Neuronal stem cell (in vitro differentiated cells): ENCODE data around the gene ANKS1B.

Source experiments
- DNase-seq: peaks from one replicate; pipeline ENCODE4 v3.0.0-alpha.2; 2013; ENCODE audit warnings: low spot score
- H2AFZ ChIP-seq: one replicate; pipeline ENCODE4 v1.6.1; 2013; ENCODE audit warnings: mild to moderate bottlenecking, low read length, inconsistent platforms
- H2AK5ac ChIP-seq: 2 replicates; pipeline ENCODE4 v1.6.1; 2013; ENCODE audit warnings: low read depth, mild to moderate bottlenecking, inconsistent platforms, low read length, moderate library complexity, mixed read lengths
- H2BK120ac ChIP-seq: 2 replicates; pipeline ENCODE4 v1.6.1; 2013; ENCODE audit warnings: low read depth, mild to moderate bottlenecking, inconsistent platforms, low read length, moderate library complexity, mixed read lengths
- H2BK12ac ChIP-seq: one replicate; pipeline ENCODE4 v1.6.1; 2013; ENCODE audit warnings: low read length, inconsistent platforms
- H2BK15ac ChIP-seq: 2 replicates; pipeline ENCODE4 v1.6.1; 2013; ENCODE audit warnings: mild to moderate bottlenecking, low read length, inconsistent platforms, mixed read lengths
- H2BK5ac ChIP-seq: one replicate; pipeline ENCODE4 v1.6.1; 2013; ENCODE audit warnings: inconsistent platforms, mild to moderate bottlenecking, low read length, moderate library complexity
- H3K14ac ChIP-seq: one replicate; pipeline ENCODE4 v1.6.1; 2013; ENCODE audit warnings: low read length, inconsistent platforms
- H3K18ac ChIP-seq: 2 replicates; pipeline ENCODE4 v1.6.1; 2013; ENCODE audit warnings: low read length, inconsistent platforms
- H3K23ac ChIP-seq: 2 replicates; pipeline ENCODE4 v1.6.1; 2013; ENCODE audit warnings: low read depth, mild to moderate bottlenecking, mixed read lengths, low read length, inconsistent platforms; ENCODE audit not compliant: poor library complexity
- H3K27ac ChIP-seq: replicated peaks from 3 replicates; pipeline ENCODE4 v1.5.1; 2013; ENCODE audit warnings: low read length, inconsistent platforms
- H3K27me3 ChIP-seq, 3 experiments: 2 replicates each; pipeline ENCODE4 v1.6.1; 2013; ENCODE audit warnings: low read length in 3 of 3, mild to moderate bottlenecking in 2 of 3, inconsistent platforms in 1 of 3, low read depth in 1 of 3, mixed read lengths in 1 of 3, moderate library complexity in 1 of 3; ENCODE audit not compliant: control insufficient read depth in 3 of 3, insufficient read depth in 3 of 3
- H3K36me3 ChIP-seq, 2 donors: replicated peaks in 1 of 2; 2 replicates each; pipeline ENCODE4 v1.6.1; 2013; ENCODE audit warnings: low read length in 2 of 2; ENCODE audit not compliant: control insufficient read depth in 2 of 2, insufficient read depth in 2 of 2
- H3K4ac ChIP-seq: 2 replicates; pipeline ENCODE4 v1.6.1; 2013; ENCODE audit warnings: inconsistent platforms, mild to moderate bottlenecking, low read length, moderate library complexity
- H3K4me1 ChIP-seq, 2 donors: 1 replicate in 1 of 2; 2 replicates in 1 of 2; pipeline ENCODE4 v1.6.1; 2013; ENCODE audit warnings: low read length in 2 of 2, low read depth in 1 of 2; ENCODE audit not compliant: control insufficient read depth in 2 of 2, insufficient read depth in 1 of 2
- H3K4me2 ChIP-seq: one replicate; pipeline ENCODE4 v1.6.1; 2013; ENCODE audit warnings: mild to moderate bottlenecking, low read length, inconsistent platforms; ENCODE audit not compliant: insufficient read depth, poor library complexity, severe bottlenecking
- H3K4me3 ChIP-seq, 2 donors: 2 replicates each; pipeline ENCODE4 v1.5.1; 2013; ENCODE audit warnings: low read length in 2 of 2, mild to moderate bottlenecking in 2 of 2, inconsistent platforms in 1 of 2, moderate library complexity in 1 of 2
- H3K79me1 ChIP-seq: one replicate; pipeline ENCODE4 v1.6.1; 2013; ENCODE audit warnings: low read depth, mild to moderate bottlenecking, inconsistent platforms, low read length, moderate library complexity
- H3K9ac ChIP-seq: one replicate; pipeline ENCODE4 v1.6.1; 2013; ENCODE audit warnings: mild to moderate bottlenecking, low read depth, low read length, inconsistent platforms; ENCODE audit not compliant: poor library complexity
- H3K9me3 ChIP-seq, 2 donors: replicated peaks in 1 of 2; 2 replicates each; pipeline versions ENCODE3 to v1.6.1; 2013; ENCODE audit warnings: low read length in 2 of 2, mild to moderate bottlenecking in 2 of 2, inconsistent platforms in 1 of 2, low read depth in 1 of 2, mixed read lengths in 1 of 2, moderate library complexity in 1 of 2; ENCODE audit not compliant: control insufficient read depth in 2 of 2, insufficient read depth in 1 of 2
- H4K8ac ChIP-seq: one replicate; pipeline ENCODE4 v1.6.1; 2013; ENCODE audit warnings: low read depth, mild to moderate bottlenecking, inconsistent platforms, low read length, moderate library complexity
- H4K91ac ChIP-seq: one replicate; pipeline ENCODE4 v1.6.1; 2013; ENCODE audit warnings: low read length, low read depth, mild to moderate bottlenecking, inconsistent platforms; ENCODE audit not compliant: poor library complexity
- WGBS, 2 donors: extraction: QIAGEN DNeasy Blood & Tissue Kit; methylation state at CpG; one replicate each; pipeline ENCODE4 v1.1.7; 2013; ENCODE audit warnings: missing lambda C conversion rate in 2 of 2, mixed read lengths in 1 of 2; ENCODE audit not compliant: insufficient read length in 2 of 2, insufficient replicate concordance in 1 of 2; ENCODE audit errors: extremely low coverage in 2 of 2; 5-methylcytosine and 5-hydroxymethylcytosine counted together

Gene ANKS1B

GRCh38 chr12:99152337-99152736, 832.4 kb downstream of the ANKS1B start:
- Histone ChIP-seq H2AFZ (no peak overlapping the region), H3K27ac (no peak overlapping the region), H3K4ac (no peak overlapping the region), H3K4me2 (no peak overlapping the region), H3K14ac (no peak overlapping the region), H4K8ac (no peak overlapping the region), H3K79me1 (no peaks in the 10 kb centered on the region), H3K9me3 (no peaks in the 10 kb centered on the region), H2BK15ac (no peak overlapping the region), H3K4me3 (no peak overlapping the region), H3K18ac (no peak overlapping the region), H3K27me3 (no peaks in the 10 kb centered on the region), H3K36me3 (no peaks in the 10 kb centered on the region), H3K9ac (no peak overlapping the region), H2BK12ac (no peak overlapping the region), H3K23ac (no peak overlapping the region), H2AK5ac (no peak overlapping the region), H4K91ac (no peak overlapping the region), H2BK5ac (no peak overlapping the region), H2BK120ac (no peak overlapping the region), H3K4me1 (peaks cover 6 to 23% of the 10 kb centered on the region in 2 donors)
- DNase-seq: no peak
- WGBS, 2 donors: no CpG with 5 or more reads among the region's 2 CpGs

- no peak overlapping the region for H4K91ac ChIP-seq
- no peak overlapping the region for H3K4me3 ChIP-seq
- no peak overlapping the region for H2BK12ac ChIP-seq
Observed at GRCh38 chr12:99151744-99152143, 833.0 kb downstream of the ANKS1B start.

DNA sequence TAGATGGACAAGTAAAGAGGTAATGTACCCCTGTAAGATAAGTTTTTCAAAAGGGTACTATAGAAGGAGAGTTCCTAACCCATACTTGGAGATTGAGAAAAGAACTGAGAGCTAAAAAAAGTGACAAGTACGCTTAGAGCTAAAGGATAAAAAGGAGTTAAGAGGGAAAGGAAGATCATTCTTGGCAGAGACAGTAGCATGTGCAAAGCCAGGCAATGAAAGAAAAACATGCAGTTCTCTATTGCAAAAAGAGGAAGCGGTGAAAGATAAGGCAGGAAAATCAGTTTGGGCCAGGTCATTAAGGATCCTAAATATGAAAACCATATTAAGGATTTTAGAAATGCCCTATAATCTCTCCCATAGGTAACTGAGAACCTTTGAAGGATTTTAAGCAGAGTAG, 837.6 kb downstream of the ANKS1B start:
- Histone ChIP-seq H3K4ac (no peak overlapping the region), H3K23ac (no peak overlapping the region), H2AK5ac (no peak overlapping the region), H3K18ac (no peak overlapping the region), H2BK5ac (no peak overlapping the region), H3K27ac (no peak overlapping the region), H3K4me1 (peaks cover 4% of the 10 kb centered on the region in 2 donors), H3K4me2 (no peak overlapping the region), H2AFZ (no peak overlapping the region), H2BK12ac (no peak overlapping the region), H2BK15ac (no peak overlapping the region), H3K79me1 (no peaks in the 10 kb centered on the region), H4K91ac (no peak overlapping the region), H3K4me3 (no peak overlapping the region), H2BK120ac (no peak overlapping the region), H4K8ac (no peak overlapping the region), H3K36me3 (no peaks in the 10 kb centered on the region), H3K9ac (no peak overlapping the region), H3K9me3 (peaks cover 2 to 11% of the 10 kb centered on the region in 2 donors), H3K14ac (no peak overlapping the region), H3K27me3 (no peaks in the 10 kb centered on the region)
- DNase-seq: no peak
- WGBS, 2 donors: no CpG with 5 or more reads among the region's 2 CpGs

More at GRCh38 chr12:99151744-99152143, 833.0 kb downstream of the ANKS1B start:
- Histone ChIP-seq H4K8ac (no peak overlapping the region), H2BK5ac (no peak overlapping the region), H3K36me3 (no peaks in the 10 kb centered on the region), H2BK15ac (no peak overlapping the region), H3K9me3 (no peaks in the 10 kb centered on the region), H3K14ac (no peak overlapping the region), H3K4ac (no peak overlapping the region), H3K79me1 (no peaks in the 10 kb centered on the region), H3K18ac (no peak overlapping the region), H3K4me1 (peaks cover 6 to 23% of the 10 kb centered on the region in 2 donors), H2AFZ (no peak overlapping the region), H3K9ac (no peak overlapping the region), H2AK5ac (no peak overlapping the region), H3K23ac (no peak overlapping the region), H3K27ac (no peak overlapping the region), H2BK120ac (no peak overlapping the region), H3K27me3 (no peaks in the 10 kb centered on the region), H3K4me2 (no peak overlapping the region)
- no peak for DNase-seq

GRCh38 chr12:99146730-99147129, 838.0 kb downstream of the ANKS1B start:
- Histone ChIP-seq H3K9me3 (peaks cover 2 to 13% of the 10 kb centered on the region in 2 donors), H3K4ac (no peak overlapping the region), H2BK12ac (no peak overlapping the region), H3K4me1 (peaks cover 4% of the 10 kb centered on the region in 2 donors), H2BK120ac (no peak overlapping the region), H3K18ac (no peak overlapping the region), H3K23ac (no peak overlapping the region), H2AK5ac (no peak overlapping the region), H3K4me3 (no peak overlapping the region), H2AFZ (peak overlapping the region; percentile 56), H4K91ac (no peak overlapping the region), H3K79me1 (no peaks in the 10 kb centered on the region), H2BK15ac (no peak overlapping the region), H3K9ac (no peak overlapping the region), H3K27ac (peak overlapping the region; percentile 62), H3K14ac (no peak overlapping the region), H3K36me3 (no peaks in the 10 kb centered on the region), H4K8ac (no peak overlapping the region), H2BK5ac (no peak overlapping the region), H3K27me3 (no peaks in the 10 kb centered on the region), H3K4me2 (no peak overlapping the region)
- DNase-seq: no peak
- WGBS, 2 donors: no CpG with 5 or more reads among the region's 5 CpGs
